PC-9 (cell line): ENCODE measurements around the gene CD3G.

Source experiments
- CTCF ChIP-seq: fragments of 200-600 bp; sonication (generic); conservative IDR thresholded peaks from 2 replicates; pipeline ENCODE4 v1.6.1; 2017; ENCODE audit warnings: mixed run types, antibody characterized with exemption, mild to moderate bottlenecking, moderate library complexity
- EZH2 ChIP-seq: fragments of 200-600 bp; sonication (generic); IDR thresholded peaks from 2 replicates; pipeline ENCODE4 v1.8.0; 2017; ENCODE audit warnings: antibody characterized with exemption, low read depth

- TF ChIP-seq CTCF, result no peak
- no peak for TF ChIP-seq EZH2
Measured at GRCh38 chr11:118310271-118310670, 33.9 kb upstream of the CD3G start.
